Measurements from ENCODE around the gene HDGFL2.

DNA sequence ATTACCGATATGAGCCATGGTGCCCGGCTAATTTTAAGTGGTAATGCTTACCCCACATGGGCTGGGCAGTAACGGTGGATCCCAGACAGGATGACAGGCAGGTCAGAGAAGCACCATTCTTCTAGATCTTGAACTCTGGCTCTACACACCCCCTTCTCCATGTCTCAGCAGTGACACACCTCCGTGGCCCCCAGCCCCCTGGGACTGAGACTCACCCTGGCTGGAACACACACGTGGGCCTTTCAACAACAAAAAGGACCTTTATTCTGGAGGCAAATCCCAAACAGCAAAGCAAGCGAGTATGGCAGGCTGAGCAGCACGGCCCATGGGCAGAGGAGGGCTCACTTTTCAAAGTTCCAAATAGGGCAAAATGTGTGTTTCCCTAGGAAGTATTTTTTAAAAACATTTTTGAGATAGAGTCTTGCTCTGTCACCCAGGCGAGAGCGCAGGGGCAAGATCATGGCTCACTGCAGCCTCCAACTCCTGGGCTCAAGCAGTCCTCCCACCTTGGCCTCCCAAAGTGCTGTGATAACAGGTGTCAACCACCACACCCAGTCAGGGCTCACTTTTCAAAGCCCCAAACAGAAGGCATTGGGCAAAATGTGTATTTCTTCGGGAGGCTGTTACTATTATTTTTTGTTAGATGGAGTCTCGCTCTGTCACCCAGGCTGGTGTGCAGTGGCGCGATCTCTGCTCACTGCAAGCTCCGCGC, 50.4 kb downstream of the HDGFL2 start:
- TF ChIP-seq, protein P1, sequence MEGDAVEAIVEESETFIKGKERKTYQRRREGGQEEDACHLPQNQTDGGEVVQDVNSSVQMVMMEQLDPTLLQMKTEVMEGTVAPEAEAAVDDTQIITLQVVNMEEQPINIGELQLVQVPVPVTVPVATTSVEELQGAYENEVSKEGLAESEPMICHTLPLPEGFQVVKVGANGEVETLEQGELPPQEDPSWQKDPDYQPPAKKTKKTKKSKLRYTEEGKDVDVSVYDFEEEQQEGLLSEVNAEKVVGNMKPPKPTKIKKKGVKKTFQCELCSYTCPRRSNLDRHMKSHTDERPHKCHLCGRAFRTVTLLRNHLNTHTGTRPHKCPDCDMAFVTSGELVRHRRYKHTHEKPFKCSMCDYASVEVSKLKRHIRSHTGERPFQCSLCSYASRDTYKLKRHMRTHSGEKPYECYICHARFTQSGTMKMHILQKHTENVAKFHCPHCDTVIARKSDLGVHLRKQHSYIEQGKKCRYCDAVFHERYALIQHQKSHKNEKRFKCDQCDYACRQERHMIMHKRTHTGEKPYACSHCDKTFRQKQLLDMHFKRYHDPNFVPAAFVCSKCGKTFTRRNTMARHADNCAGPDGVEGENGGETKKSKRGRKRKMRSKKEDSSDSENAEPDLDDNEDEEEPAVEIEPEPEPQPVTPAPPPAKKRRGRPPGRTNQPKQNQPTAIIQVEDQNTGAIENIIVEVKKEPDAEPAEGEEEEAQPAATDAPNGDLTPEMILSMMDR (IDR thresholded peaks at IDR 0.05), result no peak
- TF ChIP-seq POLR2A (IDR thresholded peaks at IDR 0.05), result no peak

Data from adrenal gland (tissue), 5 donors.